SH-SY5Y (cell line): ENCODE measurements around the gene CHORDC1.

Experiments
- GATA2 ChIP-seq: IDR thresholded peaks from 2 replicates; pipeline ENCODE4 v1.6.1; 2011; ENCODE audit warnings: mild to moderate bottlenecking, low read depth, low read length
- GATA3 ChIP-seq: IDR thresholded peaks from 2 replicates; pipeline ENCODE4 v1.6.1; 2011; ENCODE audit warnings: low read depth, mild to moderate bottlenecking, low read length, moderate library complexity

Gene CHORDC1

GRCh38 chr11:90228056-90228455 lies 5.2 kb upstream of the CHORDC1 start:
- TF ChIP-seq GATA3 (no peak), GATA2 (no peak)

- TF ChIP-seq GATA2 (no peak), GATA3 (no peak)
Measured at GRCh38 chr11:90223248-90223585, 368 bp upstream of the CHORDC1 start.

DNA sequence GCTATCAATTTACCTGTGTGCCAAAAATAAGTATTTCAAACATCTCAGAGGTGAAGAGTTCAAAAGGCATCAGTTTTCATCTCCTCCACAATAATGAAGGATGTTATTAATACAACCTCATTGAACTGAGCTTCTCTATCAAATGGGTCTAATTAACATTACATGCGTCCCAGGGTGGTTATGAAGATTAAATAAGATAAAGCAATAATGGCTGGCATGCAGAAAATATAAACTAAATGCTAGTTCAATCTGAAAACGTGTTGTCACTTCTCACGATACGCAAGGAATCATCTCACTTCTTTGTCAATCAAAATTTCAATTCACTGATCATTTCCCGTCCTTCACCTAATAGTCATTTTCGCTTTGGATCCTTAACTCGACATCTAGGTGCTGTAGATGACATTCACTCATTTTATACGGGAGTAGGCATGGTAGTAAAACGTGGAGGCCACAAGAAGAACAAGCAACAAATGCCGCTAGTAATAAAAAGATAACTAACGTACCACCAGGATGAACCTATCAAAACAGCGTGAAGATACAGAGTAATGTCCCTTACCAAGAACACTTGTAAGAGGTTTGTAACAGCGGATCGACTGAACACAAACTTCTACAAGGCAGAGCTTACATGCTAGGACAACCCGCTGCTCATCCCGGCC lies 918 bp downstream of the CHORDC1 start:
- TF ChIP-seq GATA2 (no peak), GATA3 (no peak)

GRCh38 chr11:90220391-90220790 lies 2.5 kb downstream of the CHORDC1 start:
- no peak for TF ChIP-seq GATA3
- TF ChIP-seq GATA2 = no peak

- TF ChIP-seq GATA3 (no peak), GATA2 (no peak)
Measured at GRCh38 chr11:90219438-90219837, 3.4 kb downstream of the CHORDC1 start.

GRCh38 chr11:90218606-90219005 lies 4.2 kb downstream of the CHORDC1 start:
- no peak for TF ChIP-seq GATA2
- TF ChIP-seq GATA3 = no peak

DNA sequence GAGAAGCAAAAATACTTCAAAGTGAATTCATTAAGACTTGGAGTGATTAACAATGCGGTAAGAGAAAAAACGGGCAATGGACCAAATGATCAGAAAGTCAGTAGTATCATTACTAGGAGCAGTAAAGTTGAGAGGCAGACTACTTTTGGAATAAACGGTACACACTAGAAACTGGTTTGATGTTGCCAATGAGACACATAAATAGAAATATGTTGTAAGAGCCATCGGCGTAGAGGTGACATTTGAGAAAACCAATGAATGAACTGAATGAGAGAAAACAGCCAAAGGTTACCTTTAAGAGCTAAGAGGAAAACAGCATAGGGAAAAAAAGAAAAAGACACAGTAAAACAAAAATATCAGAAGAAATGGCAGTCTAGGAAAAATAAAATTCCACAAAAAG lies 6.2 kb downstream of the CHORDC1 start:
- TF ChIP-seq GATA3 (no peak), GATA2 (no peak)

DNA sequence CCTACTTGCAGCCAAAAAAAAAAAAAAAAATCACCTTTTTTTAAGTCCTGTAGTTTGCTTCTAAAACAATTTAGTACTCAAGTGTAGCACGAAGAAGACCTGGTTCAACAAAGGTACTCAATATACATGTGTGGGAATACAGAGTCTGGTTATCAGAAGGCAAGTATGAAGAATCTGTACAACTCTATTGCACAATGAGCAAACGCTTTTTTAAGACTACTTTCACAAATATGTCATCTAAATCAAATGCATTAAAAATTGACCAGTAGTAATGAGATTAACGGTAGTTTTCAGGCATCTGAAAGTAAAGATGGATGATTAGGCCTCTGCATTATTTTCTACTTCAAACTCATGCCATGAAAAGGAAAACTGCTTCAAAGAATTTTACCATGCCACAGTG lies 9.5 kb downstream of the CHORDC1 start:
- TF ChIP-seq GATA3 (no peak), GATA2 (no peak)

GRCh38 chr11:90208857-90209256 lies 14.0 kb downstream of the CHORDC1 start:
- TF ChIP-seq GATA3 = no peak
- no peak for TF ChIP-seq GATA2

DNA sequence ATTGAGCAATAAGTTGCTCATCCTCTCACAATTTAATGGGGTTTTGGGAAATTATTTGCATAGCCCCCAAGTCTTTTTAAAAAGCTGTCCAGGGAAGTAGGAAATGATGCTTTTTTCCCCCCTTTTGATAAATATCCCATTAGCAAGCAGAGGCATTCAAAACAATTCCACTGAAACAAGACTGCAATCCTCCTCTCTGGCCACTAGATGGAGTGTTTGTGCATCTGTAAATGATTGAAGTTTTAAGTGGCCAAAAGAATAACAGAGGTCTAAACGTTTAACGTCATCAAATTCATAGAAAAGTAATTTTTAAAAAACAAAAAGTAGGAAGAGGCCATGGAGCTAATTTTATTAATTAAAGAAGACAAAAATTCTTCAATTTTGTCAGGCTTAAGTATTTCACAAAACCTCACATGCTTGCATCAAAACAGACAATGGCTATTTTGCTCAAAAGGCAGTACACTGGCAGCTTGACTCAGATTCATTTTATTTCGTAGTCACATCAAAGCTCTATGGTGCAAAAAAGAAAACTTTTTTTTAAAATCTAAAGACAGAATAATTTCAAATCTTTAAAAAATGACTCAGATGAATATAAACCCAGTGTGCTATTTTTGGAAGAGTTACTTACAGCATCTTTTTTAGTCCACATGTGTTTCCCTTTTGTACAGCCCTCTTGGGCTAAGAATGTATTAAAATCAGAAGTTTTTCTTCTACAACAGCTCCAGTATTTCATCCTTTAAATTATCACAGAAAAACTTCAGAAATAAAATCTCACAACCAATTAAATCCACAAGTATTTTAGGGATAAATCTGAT lies 17.8 kb downstream of the CHORDC1 start:
- no peak for TF ChIP-seq GATA3
- no peak for TF ChIP-seq GATA2

DNA sequence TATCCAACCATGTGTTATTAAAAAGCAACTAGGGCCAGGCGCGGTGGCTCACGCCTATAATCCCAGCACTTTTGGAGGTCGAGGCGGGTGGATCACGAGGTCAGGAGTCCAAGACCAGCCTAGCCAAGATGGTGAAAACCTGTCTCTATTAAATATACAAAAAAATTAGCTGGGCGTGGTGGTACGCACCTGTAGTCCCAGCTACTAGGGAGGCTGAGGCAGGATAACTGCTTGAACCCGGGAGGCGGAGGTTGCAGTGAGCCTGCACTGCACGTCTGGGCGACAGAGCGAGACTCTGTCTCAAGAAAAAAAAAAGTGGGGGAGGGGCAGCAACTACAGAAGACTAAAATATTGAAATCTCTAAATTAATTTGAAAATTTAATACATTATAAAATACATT lies 18.4 kb downstream of the CHORDC1 start:
- no peak for TF ChIP-seq GATA3
- no peak for TF ChIP-seq GATA2

GRCh38 chr11:90202342-90202741 lies 20.5 kb downstream of the CHORDC1 start:
- TF ChIP-seq GATA3 (no peak), GATA2 (no peak)

DNA sequence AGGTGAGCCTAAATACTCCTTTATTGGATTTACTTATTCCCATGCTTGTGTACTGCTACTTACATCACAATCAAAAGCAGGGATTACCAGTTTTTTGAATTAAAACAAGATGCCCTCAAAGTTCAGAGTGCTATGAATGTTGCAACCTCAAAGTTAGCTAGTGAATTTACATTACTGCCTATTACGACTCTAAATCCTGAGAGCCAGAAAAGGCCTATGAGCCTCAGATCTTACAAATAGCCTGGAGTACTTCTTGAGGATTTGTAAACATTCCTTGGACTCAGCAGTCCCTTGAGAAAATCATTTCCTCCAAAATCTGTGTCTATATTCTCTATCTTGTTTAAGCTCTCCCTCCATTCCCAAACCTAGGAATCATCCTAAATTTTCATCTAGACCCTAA lies 25.5 kb downstream of the CHORDC1 start:
- no peak for TF ChIP-seq GATA2
- TF ChIP-seq GATA3 = no peak

DNA sequence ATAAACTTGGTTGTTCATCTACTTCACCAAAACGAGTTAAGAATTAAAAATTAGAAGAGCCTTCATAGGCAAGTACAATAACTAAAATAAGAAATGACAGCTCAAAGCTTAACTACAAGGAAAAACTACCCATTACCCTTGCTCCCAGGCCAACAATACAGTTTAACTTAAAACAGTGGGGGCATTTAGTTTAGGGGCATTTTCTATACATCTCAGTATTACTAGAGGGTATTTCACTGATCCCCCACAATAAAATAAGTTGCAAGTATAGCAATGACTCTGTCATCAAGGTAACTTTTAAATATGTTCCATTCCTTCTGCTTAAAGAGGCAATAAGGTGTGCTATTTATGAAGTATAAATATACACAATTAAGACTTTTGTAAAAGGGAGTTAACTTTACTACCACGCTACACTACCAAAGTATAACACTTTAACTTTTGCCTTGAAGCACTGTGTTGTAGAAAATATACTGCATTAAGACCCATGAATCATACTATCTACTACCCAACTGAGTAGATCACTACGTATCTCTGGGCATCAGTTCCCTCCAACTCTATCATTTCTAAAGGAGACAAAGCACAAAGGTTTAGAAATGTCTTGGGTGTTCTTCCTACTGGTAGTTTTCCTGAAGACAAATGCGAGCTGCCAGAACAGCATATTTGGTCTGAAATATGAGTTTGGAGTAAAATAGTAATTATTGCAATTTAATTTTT lies 29.8 kb downstream of the CHORDC1 start:
- no peak for TF ChIP-seq GATA3
- no peak for TF ChIP-seq GATA2

- TF ChIP-seq GATA2 (no peak), GATA3 (no peak)
Measured at GRCh38 chr11:90189011-90189410, 33.8 kb downstream of the CHORDC1 start.
